GM21528 (cell line): ENCODE measurements around the gene CCDC92.
A peak's percentile ranks its signal among the peaks of the same experiment; 100 is the strongest.

ENCODE experiments used
- ATAC-seq: cut with Tn5 transposase; IDR thresholded peaks from one replicate; pipeline ENCODE4 v1.9.1; 2021; ENCODE audit warnings: mild to moderate bottlenecking, moderate library complexity; ENCODE audit not compliant: unreplicated experiment, low FRiP score

CCDC92 gene

GRCh38 chr12:123982269-123982668, 9.6 kb upstream of the CCDC92 start:
- ATAC-seq: no peak

- ATAC-seq: no peak
Measured at GRCh38 chr12:123979566-123979965, 6.9 kb upstream of the CCDC92 start.

- ATAC-seq: no peak
Measured at GRCh38 chr12:123976227-123976826, 3.7 kb upstream of the CCDC92 start.

GRCh38 chr12:123973552-123974341, 1.1 kb upstream of the CCDC92 start:
- ATAC-seq: peak; percentile 20

- peak; percentile 23 for ATAC-seq
Measured at GRCh38 chr12:123971770-123972456, 718 bp downstream of the CCDC92 start.

GRCh38 chr12:123971449-123971769, 1.2 kb downstream of the CCDC92 start:
- ATAC-seq: no peak

- ATAC-seq: no peak
Measured at GRCh38 chr12:123967121-123967586, 5.5 kb downstream of the CCDC92 start.

- ATAC-seq: no peak
Measured at GRCh38 chr12:123966596-123966995, 6.0 kb downstream of the CCDC92 start.

- no peak for ATAC-seq
Measured at GRCh38 chr12:123965382-123965781, 7.2 kb downstream of the CCDC92 start.

GRCh38 chr12:123963821-123964220, 8.8 kb downstream of the CCDC92 start:
- no peak for ATAC-seq

- no peak for ATAC-seq
Measured at GRCh38 chr12:123962513-123962912, 10.1 kb downstream of the CCDC92 start.

GRCh38 chr12:123961585-123962345, 10.9 kb downstream of the CCDC92 start:
- no peak for ATAC-seq

- ATAC-seq: no peak
Measured at GRCh38 chr12:123960856-123961255, 11.8 kb downstream of the CCDC92 start.

- ATAC-seq: no peak
Measured at GRCh38 chr12:123960029-123960735, 12.4 kb downstream of the CCDC92 start.

- ATAC-seq: no peak
Measured at GRCh38 chr12:123958876-123959275, 13.8 kb downstream of the CCDC92 start.

- no peak for ATAC-seq
Measured at GRCh38 chr12:123958462-123958861, 14.2 kb downstream of the CCDC92 start.

GRCh38 chr12:123957196-123957595, 15.4 kb downstream of the CCDC92 start:
- no peak for ATAC-seq

- ATAC-seq: no peak
Measured at GRCh38 chr12:123956249-123956648, 16.4 kb downstream of the CCDC92 start.

GRCh38 chr12:123954647-123955350, 17.8 kb downstream of the CCDC92 start:
- ATAC-seq: no peak

- ATAC-seq: no peak
Measured at GRCh38 chr12:123952037-123952436, 20.6 kb downstream of the CCDC92 start.
